ENCODE results near the gene ROPN1B. TPM values are rescaled to one million over a fixed set of nuclear protein-coding genes. Genes with fewer than 3 reads are reported as not detected.

Gene ROPN1B
- total and polyA plus RNA-seq, 4 experiments from 2014 or later = not detected

GRCh38 chr3:126019683-126020082 is 50.7 kb downstream of the ROPN1B start:
- Mint-ChIP-seq H3K4me3 (no peak overlapping the region), H3K4me1 (no peaks in the 10 kb centered on the region), H3K27ac (no peak overlapping the region), H3K36me3 (peaks cover 56 to 64% of the 10 kb centered on the region in 2 donors), H3K27me3 (no peaks in the 10 kb centered on the region), H3K9me3 (no peaks in the 10 kb centered on the region)
- Histone ChIP-seq H3K4me1 (ENCODE audit: insufficient read depth, low read length) (no peaks in the 10 kb centered on the region), H3K9me3 (ENCODE audit: control insufficient read depth in 1 of 2, low read length in 2 of 2) (no peaks in the 10 kb centered on the region), H3K27ac (ENCODE audit: low read depth, low read length) (no peak overlapping the region), H3K4me3 (ENCODE audit: low read length in 2 of 2) (no peak overlapping the region), H3K27me3 (ENCODE audit: insufficient read depth, low read length) (no peaks in the 10 kb centered on the region), H3K36me3 (ENCODE audit: insufficient read depth, low read length) (peaks cover 8% of the 10 kb centered on the region)
- no peak for DNase-seq
- ChIA-PET POLR2A (ENCODE audit: partially characterized antibody) (no interaction called here), CTCF (ENCODE audit: partially characterized antibody) (no interaction called here)
- intact Hi-C loops (cut with micrococcal nuclease) = no loop called here

DNA sequence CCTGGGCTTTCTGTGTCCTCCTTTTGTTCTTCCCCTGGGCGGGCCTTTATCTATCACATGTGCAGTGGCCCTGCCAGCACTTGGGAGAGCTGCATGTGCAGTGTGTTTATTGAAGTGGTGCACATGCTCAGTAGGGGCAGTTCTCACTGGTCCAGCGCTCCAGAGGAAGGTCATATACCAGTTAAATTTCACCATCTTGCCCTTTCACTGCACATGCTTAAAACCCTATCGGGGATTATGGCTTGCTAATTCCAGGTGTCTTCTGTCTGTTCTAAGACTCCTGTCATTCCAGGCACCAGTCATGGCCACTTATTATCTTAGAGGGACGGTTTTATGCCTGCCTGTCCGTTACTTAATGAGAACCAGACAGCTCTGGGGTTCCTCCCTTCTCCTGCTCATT is 52.2 kb downstream of the ROPN1B start:
- ChIA-PET POLR2A (ENCODE audit: partially characterized antibody) (no interaction called here), CTCF (ENCODE audit: partially characterized antibody) (no interaction called here)
- Mint-ChIP-seq H3K27ac (peak overlapping the region in 1 of 7 donors; percentile 49), H3K4me3 (no peak overlapping the region), H3K4me1 (peaks cover 0 to 4% (median under 1%) of the 10 kb centered on the region in 4 donors), H3K9me3 (no peaks in the 10 kb centered on the region), H3K27me3 (no peaks in the 10 kb centered on the region), H3K36me3 (peaks cover 57 to 59% of the 10 kb centered on the region in 2 donors)
- intact Hi-C loops (cut with micrococcal nuclease) = no loop called here
- Histone ChIP-seq H3K9me3 (ENCODE audit: control insufficient read depth in 1 of 2, low read length in 2 of 2) (no peaks in the 10 kb centered on the region), H3K36me3 (ENCODE audit: insufficient read depth, low read length) (peaks cover 6% of the 10 kb centered on the region), H3K27me3 (ENCODE audit: insufficient read depth, low read length) (no peaks in the 10 kb centered on the region), H3K27ac (ENCODE audit: low read depth, low read length) (no peak overlapping the region), H3K4me3 (ENCODE audit: low read length in 2 of 2) (no peak overlapping the region), H3K4me1 (ENCODE audit: insufficient read depth, low read length) (no peaks in the 10 kb centered on the region)
- no peak for DNase-seq

DNA sequence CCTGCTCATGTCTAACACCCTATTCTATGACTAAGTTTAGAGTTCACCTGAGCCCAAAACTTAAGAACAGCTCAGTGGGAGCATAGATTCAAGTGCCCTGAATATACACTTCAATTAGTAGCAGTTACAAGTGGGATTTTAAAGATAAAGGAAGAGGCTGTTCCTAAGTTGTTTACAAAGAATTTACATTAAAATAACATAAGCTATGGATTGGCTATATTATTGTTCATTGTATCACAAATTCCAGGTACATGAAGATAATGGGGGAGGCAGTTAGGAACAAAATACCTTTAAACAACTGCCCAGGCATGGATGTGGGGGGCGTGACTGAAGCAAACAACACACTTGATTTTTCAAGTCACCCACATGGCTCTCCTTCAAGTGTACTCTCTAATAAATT is 52.7 kb downstream of the ROPN1B start:
- Mint-ChIP-seq H3K9me3 (no peaks in the 10 kb centered on the region), H3K4me1 (peaks cover 4 to 9% (median 5%) of the 10 kb centered on the region in 4 donors), H3K4me3 (no peak overlapping the region), H3K27ac (peak overlapping the region in 1 of 7 donors; percentile 49), H3K36me3 (peaks cover 58 to 60% of the 10 kb centered on the region in 2 donors), H3K27me3 (no peaks in the 10 kb centered on the region)
- no peaks in the 10 kb centered on the region for H3K9me3 ChIP-seq (ENCODE audit: control insufficient read depth in 1 of 2, low read length in 2 of 2)
- intact Hi-C loops (cut with micrococcal nuclease) = no loop called here
- ChIA-PET POLR2A (ENCODE audit: partially characterized antibody) (no interaction called here), CTCF (ENCODE audit: partially characterized antibody) (no interaction called here)
- peaks cover 6% of the 10 kb centered on the region for H3K36me3 ChIP-seq (ENCODE audit: insufficient read depth, low read length)
- H3K27me3 ChIP-seq (ENCODE audit: insufficient read depth, low read length) = no peaks in the 10 kb centered on the region
- no peak for DNase-seq
- H3K4me3 ChIP-seq (ENCODE audit: low read length in 2 of 2) = no peak overlapping the region
- peaks cover 4% of the 10 kb centered on the region for H3K4me1 ChIP-seq (ENCODE audit: insufficient read depth, low read length)
- no peak overlapping the region for H3K27ac ChIP-seq (ENCODE audit: low read depth, low read length)

DNA sequence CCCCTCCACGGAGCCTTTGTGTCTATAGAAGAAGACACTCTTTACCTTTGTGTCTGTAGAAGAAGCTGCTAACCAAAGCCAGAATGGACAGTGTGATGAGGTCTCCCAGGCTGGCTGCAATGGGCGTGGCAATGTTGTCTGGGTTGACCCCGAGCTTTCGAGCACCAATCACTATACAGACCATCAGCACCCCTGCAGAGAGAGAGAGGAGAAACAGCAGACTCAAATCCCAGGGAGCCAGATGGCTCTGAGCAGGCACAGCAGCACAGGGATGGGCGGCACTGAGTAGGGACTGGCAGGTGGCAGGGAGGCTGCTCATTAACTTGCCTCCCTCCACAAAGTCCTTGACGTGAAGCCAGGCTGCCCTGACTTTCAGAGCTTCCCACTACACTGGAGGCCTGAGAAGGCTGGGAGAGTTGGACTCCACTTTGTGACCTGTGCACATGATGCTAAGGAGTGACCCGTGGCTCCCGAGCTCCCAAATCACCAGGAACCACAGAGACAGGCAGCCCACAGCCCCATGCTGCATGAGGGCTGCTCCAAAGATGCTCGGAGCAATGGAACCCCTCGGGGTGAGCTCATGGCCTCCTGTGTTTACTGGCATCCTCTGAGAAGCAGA is 53.9 kb downstream of the ROPN1B start:
- H3K4me1 Mint-ChIP-seq = peaks cover 7 to 17% (median 9%) of the 10 kb centered on the region in 4 donors
- no peak overlapping the region for H3K4me3 ChIP-seq (ENCODE audit: low read length in 2 of 2)
- DNase-seq = no peak
- no peaks in the 10 kb centered on the region for H3K27me3 ChIP-seq (ENCODE audit: insufficient read depth, low read length)
- H3K4me3 Mint-ChIP-seq = no peak overlapping the region
- H3K36me3 ChIP-seq (ENCODE audit: insufficient read depth, low read length) = peaks cover 6% of the 10 kb centered on the region
- peaks cover 9% of the 10 kb centered on the region for H3K4me1 ChIP-seq (ENCODE audit: insufficient read depth, low read length)
- H3K9me3 Mint-ChIP-seq = peaks cover 0 to 6% (median 5%) of the 10 kb centered on the region in 8 donors
- H3K27ac Mint-ChIP-seq = no peak overlapping the region
- intact Hi-C loops (cut with micrococcal nuclease) = no loop called here
- CTCF ChIA-PET (ENCODE audit: partially characterized antibody) = no interaction called here
- POLR2A ChIA-PET (ENCODE audit: partially characterized antibody) = no interaction called here
- H3K9me3 ChIP-seq (ENCODE audit: control insufficient read depth in 1 of 2, low read length in 2 of 2) = no peaks in the 10 kb centered on the region
- H3K27me3 Mint-ChIP-seq = no peaks in the 10 kb centered on the region
- peaks cover 60 to 63% of the 10 kb centered on the region in 2 donors for H3K36me3 Mint-ChIP-seq
- H3K27ac ChIP-seq (ENCODE audit: low read depth, low read length) = no peak overlapping the region

DNA sequence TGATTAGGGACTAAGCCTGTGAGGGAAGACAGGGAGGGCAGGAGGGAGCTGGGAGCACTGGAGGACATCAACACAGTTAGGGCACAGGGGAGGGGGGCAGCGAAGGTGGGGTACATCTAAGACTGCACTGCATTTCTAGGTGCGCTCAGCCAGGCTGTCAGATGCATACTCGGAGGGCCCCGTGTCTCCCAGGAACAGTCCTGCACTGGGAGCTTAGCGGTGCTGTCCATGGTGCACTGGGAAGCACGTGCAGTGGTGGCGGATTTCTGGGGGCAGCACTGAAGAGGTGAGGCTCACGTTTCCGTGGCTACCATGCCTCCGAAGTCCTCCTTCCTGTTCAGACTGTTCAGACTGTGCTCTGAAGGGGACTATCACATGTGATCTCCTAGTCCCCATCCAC is 54.4 kb downstream of the ROPN1B start:
- no peak for DNase-seq
- peaks cover 6% of the 10 kb centered on the region for H3K36me3 ChIP-seq (ENCODE audit: insufficient read depth, low read length)
- Mint-ChIP-seq H3K36me3 (peaks cover 59 to 61% of the 10 kb centered on the region in 2 donors), H3K4me1 (peaks cover 7 to 17% (median 9%) of the 10 kb centered on the region in 4 donors), H3K9me3 (peaks cover 0 to 10% (median 7%) of the 10 kb centered on the region in 8 donors), H3K27ac (no peak overlapping the region), H3K27me3 (no peaks in the 10 kb centered on the region), H3K4me3 (no peak overlapping the region)
- intact Hi-C loops (cut with micrococcal nuclease) = no loop called here
- no peak overlapping the region for H3K4me3 ChIP-seq (ENCODE audit: low read length in 2 of 2)
- no peaks in the 10 kb centered on the region for H3K27me3 ChIP-seq (ENCODE audit: insufficient read depth, low read length)
- CTCF ChIA-PET (ENCODE audit: partially characterized antibody) = no interaction called here
- POLR2A ChIA-PET (ENCODE audit: partially characterized antibody) = no interaction called here
- H3K9me3 ChIP-seq (ENCODE audit: control insufficient read depth in 1 of 2, low read length in 2 of 2) = peaks cover 0 to 5% of the 10 kb centered on the region in 2 donors
- H3K4me1 ChIP-seq (ENCODE audit: insufficient read depth, low read length) = peaks cover 9% of the 10 kb centered on the region
- no peak overlapping the region for H3K27ac ChIP-seq (ENCODE audit: low read depth, low read length)

DNA sequence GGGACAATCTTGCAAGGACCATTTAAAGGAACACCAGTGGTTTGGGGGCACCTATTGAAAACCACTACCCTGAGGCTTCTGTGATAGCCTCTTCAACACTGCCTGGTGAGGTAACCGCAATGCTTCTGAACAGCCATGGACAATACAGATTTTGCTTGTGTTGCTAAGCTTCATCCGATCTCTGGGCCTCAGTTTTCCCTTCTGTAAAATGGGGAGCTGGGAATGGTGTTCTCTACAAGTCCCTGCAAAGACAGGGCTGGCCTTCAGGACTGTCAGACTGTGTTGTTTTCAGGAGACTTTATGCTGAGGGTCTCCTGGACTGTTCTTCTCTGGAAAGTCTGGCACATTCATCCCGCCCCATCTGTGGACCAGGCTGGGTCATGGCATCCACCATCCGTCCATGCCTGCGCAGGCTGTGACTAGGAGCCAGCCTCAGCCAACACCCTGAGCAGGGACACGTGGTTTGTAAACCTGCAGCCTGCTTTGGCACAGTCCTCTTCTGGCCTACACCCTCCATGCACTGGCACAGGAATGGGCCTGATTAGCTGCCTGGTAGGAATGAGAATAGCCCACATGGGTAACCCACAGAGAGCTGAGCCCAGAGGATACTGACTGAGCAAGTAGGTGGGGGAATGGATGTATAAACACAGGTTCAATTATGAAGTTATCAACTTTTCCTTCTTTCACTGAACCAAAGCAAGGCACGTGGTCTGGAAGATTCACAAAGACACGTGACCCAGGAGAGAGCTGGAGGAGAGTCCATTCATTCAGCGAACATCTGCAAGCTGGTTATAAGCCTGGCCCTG is 55.3 kb downstream of the ROPN1B start:
- H3K9me3 Mint-ChIP-seq = peaks cover 0 to 15% (median 10%) of the 10 kb centered on the region in 8 donors
- ChIA-PET POLR2A (ENCODE audit: partially characterized antibody) (no interaction called here), CTCF (ENCODE audit: partially characterized antibody) (interaction anchor here (0.9 kb wide), 1 partner anchor 60 kb away, joined by 3 read pairs; the partner anchor contains the start of gene SLC41A3)
- H3K27me3 Mint-ChIP-seq = no peaks in the 10 kb centered on the region
- Histone ChIP-seq H3K4me3 (ENCODE audit: low read length in 2 of 2) (no peak overlapping the region), H3K27ac (ENCODE audit: low read depth, low read length) (no peak overlapping the region), H3K27me3 (ENCODE audit: insufficient read depth, low read length) (no peaks in the 10 kb centered on the region), H3K36me3 (ENCODE audit: insufficient read depth, low read length) (peaks cover 6% of the 10 kb centered on the region), H3K9me3 (ENCODE audit: control insufficient read depth in 1 of 2, low read length in 2 of 2) (peaks cover 0 to 6% of the 10 kb centered on the region in 2 donors), H3K4me1 (ENCODE audit: insufficient read depth, low read length) (peaks cover 9% of the 10 kb centered on the region)
- H3K4me3 Mint-ChIP-seq = no peak overlapping the region
- no peak overlapping the region for H3K27ac Mint-ChIP-seq
- peaks cover 66 to 68% of the 10 kb centered on the region in 2 donors for H3K36me3 Mint-ChIP-seq
- DNase-seq = no peak
- H3K4me1 Mint-ChIP-seq = peaks cover 7 to 17% (median 9%) of the 10 kb centered on the region in 4 donors
- intact Hi-C loops (cut with micrococcal nuclease) = no loop called here

DNA sequence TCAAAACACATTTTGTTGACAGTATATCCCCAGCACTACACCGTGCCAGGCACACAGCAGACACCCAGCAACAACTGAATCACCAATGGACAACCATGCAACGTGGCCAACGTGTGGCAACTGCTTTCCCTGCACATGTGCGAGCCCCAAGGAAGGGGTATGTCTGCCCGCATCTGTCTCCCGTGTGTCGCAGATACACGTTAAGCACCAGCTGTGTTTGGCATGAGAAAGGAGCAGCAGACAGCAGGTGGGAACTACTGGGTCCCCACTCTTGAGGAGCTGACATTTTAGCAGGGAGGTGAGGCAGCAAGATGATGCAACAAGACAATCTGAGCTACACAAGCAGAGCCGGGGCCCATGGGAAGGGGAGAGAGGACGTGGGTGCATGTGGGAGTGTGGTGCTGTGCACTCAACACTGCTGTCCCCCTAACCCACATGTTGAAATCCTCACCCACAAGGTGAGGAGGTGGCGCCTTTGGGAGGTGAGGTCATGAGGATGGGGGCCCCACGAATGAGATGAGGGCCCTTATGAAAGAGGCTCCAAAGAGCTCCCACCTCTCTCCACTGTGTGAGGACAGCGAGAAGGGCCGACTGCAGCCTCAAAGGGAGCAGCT is 56.2 kb downstream of the ROPN1B start:
- no peak overlapping the region for H3K4me3 ChIP-seq (ENCODE audit: low read length in 2 of 2)
- peaks cover 9% of the 10 kb centered on the region for H3K4me1 ChIP-seq (ENCODE audit: insufficient read depth, low read length)
- Mint-ChIP-seq H3K4me3 (no peak overlapping the region), H3K9me3 (peaks cover 0 to 18% (median 12%) of the 10 kb centered on the region in 8 donors), H3K36me3 (peaks cover 69 to 73% of the 10 kb centered on the region in 2 donors), H3K27ac (no peak overlapping the region), H3K27me3 (no peaks in the 10 kb centered on the region), H3K4me1 (peaks cover 7 to 17% (median 9%) of the 10 kb centered on the region in 4 donors)
- H3K27me3 ChIP-seq (ENCODE audit: insufficient read depth, low read length) = no peaks in the 10 kb centered on the region
- POLR2A ChIA-PET (ENCODE audit: partially characterized antibody) = no interaction called here
- no peak overlapping the region for H3K27ac ChIP-seq (ENCODE audit: low read depth, low read length)
- CTCF ChIA-PET (ENCODE audit: partially characterized antibody) = no interaction called here
- intact Hi-C loops (cut with micrococcal nuclease) = no loop called here
- no peak for DNase-seq
- peaks cover 6% of the 10 kb centered on the region for H3K36me3 ChIP-seq (ENCODE audit: insufficient read depth, low read length)
- H3K9me3 ChIP-seq (ENCODE audit: control insufficient read depth in 1 of 2, low read length in 2 of 2) = peaks cover 0 to 6% of the 10 kb centered on the region in 2 donors

Data from CD4-positive, alpha-beta memory T cell (primary cell).